Measurements from ENCODE around the gene NAV2.

The NAV2 gene

DNA sequence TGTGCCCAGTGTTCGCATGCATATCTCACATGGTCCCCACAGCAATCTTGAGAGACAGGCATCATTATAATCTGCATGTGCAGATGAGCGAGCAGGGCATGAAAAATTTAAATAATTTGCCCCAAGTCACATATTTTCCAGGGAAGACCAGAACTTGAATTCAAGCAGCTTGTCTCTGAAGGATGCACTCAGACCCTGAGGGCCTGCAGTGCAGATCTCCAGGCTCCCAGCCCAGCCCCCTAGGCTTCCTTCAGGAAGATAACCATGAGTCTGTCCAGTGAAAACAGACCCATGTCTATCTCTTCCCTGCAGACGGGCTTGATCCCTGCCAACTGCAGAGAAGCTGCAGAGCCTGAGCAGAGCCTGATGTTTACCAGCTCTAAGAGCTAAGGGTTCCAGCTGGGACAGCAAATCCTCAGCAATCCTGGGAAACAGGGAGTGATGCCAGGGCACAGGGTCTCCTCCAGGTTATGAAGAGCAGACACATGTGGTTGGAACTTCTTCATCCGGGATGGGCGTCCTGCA lies 55.1 kb downstream of the NAV2 start:
- no peak for DNase-seq
- H3K79me2 ChIP-seq (ENCODE audit: insufficient read depth, low read length) = no peaks in the 10 kb centered on the region
- TF ChIP-seq, protein P1, sequence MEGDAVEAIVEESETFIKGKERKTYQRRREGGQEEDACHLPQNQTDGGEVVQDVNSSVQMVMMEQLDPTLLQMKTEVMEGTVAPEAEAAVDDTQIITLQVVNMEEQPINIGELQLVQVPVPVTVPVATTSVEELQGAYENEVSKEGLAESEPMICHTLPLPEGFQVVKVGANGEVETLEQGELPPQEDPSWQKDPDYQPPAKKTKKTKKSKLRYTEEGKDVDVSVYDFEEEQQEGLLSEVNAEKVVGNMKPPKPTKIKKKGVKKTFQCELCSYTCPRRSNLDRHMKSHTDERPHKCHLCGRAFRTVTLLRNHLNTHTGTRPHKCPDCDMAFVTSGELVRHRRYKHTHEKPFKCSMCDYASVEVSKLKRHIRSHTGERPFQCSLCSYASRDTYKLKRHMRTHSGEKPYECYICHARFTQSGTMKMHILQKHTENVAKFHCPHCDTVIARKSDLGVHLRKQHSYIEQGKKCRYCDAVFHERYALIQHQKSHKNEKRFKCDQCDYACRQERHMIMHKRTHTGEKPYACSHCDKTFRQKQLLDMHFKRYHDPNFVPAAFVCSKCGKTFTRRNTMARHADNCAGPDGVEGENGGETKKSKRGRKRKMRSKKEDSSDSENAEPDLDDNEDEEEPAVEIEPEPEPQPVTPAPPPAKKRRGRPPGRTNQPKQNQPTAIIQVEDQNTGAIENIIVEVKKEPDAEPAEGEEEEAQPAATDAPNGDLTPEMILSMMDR (IDR thresholded peaks at IDR 0.05; ENCODE audit: borderline replicate concordance, extremely low read depth, low read length, poor library complexity, severe bottlenecking) = no peak
- no peak for TF ChIP-seq EZH2 (IDR thresholded peaks at IDR 0.05; ENCODE audit: borderline replicate concordance, low read depth, low read length, severe bottlenecking)
- ATAC-seq (ENCODE audit: insufficient read depth, low read depth) = no peak
- H3K9me3 ChIP-seq (ENCODE audit: insufficient read depth, low read length, severe bottlenecking) = no peaks in the 10 kb centered on the region
- no peak overlapping the region for H3K4me2 ChIP-seq (ENCODE audit: insufficient read depth, low read length)
- H3K9ac ChIP-seq (ENCODE audit: low read depth, low read length) = no peak overlapping the region
- H4K20me1 ChIP-seq (ENCODE audit: insufficient read depth, low read length) = no peaks in the 10 kb centered on the region
- no peak overlapping the region for H3K4me3 ChIP-seq (ENCODE audit: low read depth in 1 of 2, low read length in 2 of 2)
- H3K36me3 ChIP-seq (ENCODE audit: insufficient read depth, low read length) = no peaks in the 10 kb centered on the region
- H3K4me1 ChIP-seq (ENCODE audit: insufficient read depth, low read length) = no peaks in the 10 kb centered on the region
- H2AFZ ChIP-seq (ENCODE audit: low read depth, low read length) = no peak overlapping the region
- no peak overlapping the region for H3K27ac ChIP-seq (ENCODE audit: low read length)
- H3K27me3 ChIP-seq (ENCODE audit: insufficient read depth, low read length, poor library complexity) = peaks cover 13% of the 10 kb centered on the region

DNA sequence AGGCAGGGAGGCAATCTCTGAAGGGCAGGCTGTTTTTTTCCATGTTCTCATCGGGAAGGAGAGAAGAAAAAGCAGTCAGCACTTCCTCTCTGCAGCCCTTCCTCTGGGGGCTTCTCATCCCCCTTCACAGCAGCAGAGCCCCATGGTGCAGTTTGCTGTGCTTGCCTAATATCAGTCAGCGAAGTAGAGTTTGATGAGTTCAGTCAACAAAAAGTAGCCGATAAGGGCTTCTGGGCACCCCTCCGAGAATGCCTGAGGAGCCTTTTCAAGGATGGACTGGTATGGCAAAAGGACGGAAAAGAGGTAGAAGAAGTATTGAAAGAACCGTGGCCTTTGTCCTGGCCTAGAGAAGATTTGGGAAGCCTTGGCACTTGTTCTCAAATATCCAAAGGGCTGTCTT lies 55.6 kb downstream of the NAV2 start:
- Histone ChIP-seq H3K4me1 (ENCODE audit: insufficient read depth, low read length) (no peaks in the 10 kb centered on the region), H3K4me2 (ENCODE audit: insufficient read depth, low read length) (no peak overlapping the region), H3K79me2 (ENCODE audit: insufficient read depth, low read length) (no peaks in the 10 kb centered on the region), H4K20me1 (ENCODE audit: insufficient read depth, low read length) (no peaks in the 10 kb centered on the region), H3K27ac (ENCODE audit: low read length) (no peak overlapping the region), H3K27me3 (ENCODE audit: insufficient read depth, low read length, poor library complexity) (peaks cover 13% of the 10 kb centered on the region), H3K9me3 (ENCODE audit: insufficient read depth, low read length, severe bottlenecking) (no peaks in the 10 kb centered on the region), H2AFZ (ENCODE audit: low read depth, low read length) (no peak overlapping the region), H3K4me3 (ENCODE audit: low read depth in 1 of 2, low read length in 2 of 2) (no peak overlapping the region), H3K9ac (ENCODE audit: low read depth, low read length) (no peak overlapping the region), H3K36me3 (ENCODE audit: insufficient read depth, low read length) (no peaks in the 10 kb centered on the region)
- ATAC-seq (ENCODE audit: insufficient read depth, low read depth) (no peak), DNase-seq (no peak)
- TF ChIP-seq, protein P1 (IDR thresholded peaks at IDR 0.05; ENCODE audit: borderline replicate concordance, extremely low read depth, low read length, poor library complexity, severe bottlenecking) = no peak
- no peak for TF ChIP-seq EZH2 (IDR thresholded peaks at IDR 0.05; ENCODE audit: borderline replicate concordance, low read depth, low read length, severe bottlenecking)

DNA sequence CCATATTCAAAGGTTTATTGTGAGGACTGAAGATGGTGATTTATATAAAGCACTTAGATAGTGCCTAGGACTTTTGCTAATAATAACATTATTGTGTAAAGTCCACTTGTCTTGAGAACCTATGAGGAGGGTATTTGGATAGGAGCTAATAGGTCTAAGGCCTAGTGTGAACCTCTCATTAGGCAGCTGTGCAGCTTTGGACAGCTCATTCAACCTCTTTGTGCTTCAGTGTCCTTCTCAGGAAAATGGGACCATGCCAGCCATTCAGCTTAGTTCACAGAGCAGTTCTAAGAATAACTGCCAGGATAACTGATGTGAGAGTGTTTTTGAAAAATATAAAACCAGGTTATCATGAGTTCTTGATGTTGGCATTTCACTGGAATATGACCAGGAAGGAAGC lies 56.2 kb downstream of the NAV2 start:
- Histone ChIP-seq H3K9ac (ENCODE audit: low read depth, low read length) (no peak overlapping the region), H3K4me2 (ENCODE audit: insufficient read depth, low read length) (no peak overlapping the region), H3K36me3 (ENCODE audit: insufficient read depth, low read length) (no peaks in the 10 kb centered on the region), H2AFZ (ENCODE audit: low read depth, low read length) (no peak overlapping the region), H3K79me2 (ENCODE audit: insufficient read depth, low read length) (no peaks in the 10 kb centered on the region), H3K4me1 (ENCODE audit: insufficient read depth, low read length) (no peaks in the 10 kb centered on the region), H3K27ac (ENCODE audit: low read length) (no peak overlapping the region), H3K27me3 (ENCODE audit: insufficient read depth, low read length, poor library complexity) (peaks cover 12% of the 10 kb centered on the region), H3K4me3 (ENCODE audit: low read depth in 1 of 2, low read length in 2 of 2) (no peak overlapping the region), H3K9me3 (ENCODE audit: insufficient read depth, low read length, severe bottlenecking) (no peaks in the 10 kb centered on the region), H4K20me1 (ENCODE audit: insufficient read depth, low read length) (no peaks in the 10 kb centered on the region)
- ATAC-seq (ENCODE audit: insufficient read depth, low read depth) = no peak
- no peak for TF ChIP-seq EZH2 (IDR thresholded peaks at IDR 0.05; ENCODE audit: borderline replicate concordance, low read depth, low read length, severe bottlenecking)
- TF ChIP-seq, protein P1 (IDR thresholded peaks at IDR 0.05; ENCODE audit: borderline replicate concordance, extremely low read depth, low read length, poor library complexity, severe bottlenecking) = no peak
- DNase-seq = no peak

DNA sequence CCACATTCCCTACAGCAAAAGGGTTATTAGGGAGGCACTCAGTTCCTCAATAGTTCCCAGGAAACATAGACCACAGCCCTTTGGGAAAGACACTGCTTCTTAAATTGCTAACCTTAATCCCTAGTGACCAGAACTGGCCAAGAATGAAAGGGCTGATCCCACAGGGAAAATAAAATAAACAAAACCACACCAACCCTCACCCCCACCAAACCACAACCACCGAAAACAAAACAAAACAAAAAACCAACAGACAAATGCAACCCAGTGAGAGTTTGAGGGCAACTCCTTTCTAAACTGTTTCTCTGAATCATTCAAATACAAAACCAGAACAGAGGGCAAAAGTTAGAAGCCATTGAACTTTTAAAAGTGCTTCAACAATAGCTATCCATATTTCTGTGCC lies 57.2 kb downstream of the NAV2 start:
- no peak overlapping the region for H3K4me2 ChIP-seq (ENCODE audit: insufficient read depth, low read length)
- H3K27me3 ChIP-seq (ENCODE audit: insufficient read depth, low read length, poor library complexity) = peaks cover 8% of the 10 kb centered on the region
- no peak overlapping the region for H2AFZ ChIP-seq (ENCODE audit: low read depth, low read length)
- TF ChIP-seq EZH2 (IDR thresholded peaks at IDR 0.05; ENCODE audit: borderline replicate concordance, low read depth, low read length, severe bottlenecking) = no peak
- TF ChIP-seq, protein P1 (IDR thresholded peaks at IDR 0.05; ENCODE audit: borderline replicate concordance, extremely low read depth, low read length, poor library complexity, severe bottlenecking) = no peak
- H3K4me3 ChIP-seq (ENCODE audit: low read depth in 1 of 2, low read length in 2 of 2) = no peak overlapping the region
- H3K36me3 ChIP-seq (ENCODE audit: insufficient read depth, low read length) = no peaks in the 10 kb centered on the region
- no peak for DNase-seq
- ATAC-seq (ENCODE audit: insufficient read depth, low read depth) = no peak
- H3K27ac ChIP-seq (ENCODE audit: low read length) = no peak overlapping the region
- no peaks in the 10 kb centered on the region for H4K20me1 ChIP-seq (ENCODE audit: insufficient read depth, low read length)
- H3K9ac ChIP-seq (ENCODE audit: low read depth, low read length) = no peak overlapping the region
- no peaks in the 10 kb centered on the region for H3K9me3 ChIP-seq (ENCODE audit: insufficient read depth, low read length, severe bottlenecking)
- H3K4me1 ChIP-seq (ENCODE audit: insufficient read depth, low read length) = no peaks in the 10 kb centered on the region
- H3K79me2 ChIP-seq (ENCODE audit: insufficient read depth, low read length) = no peaks in the 10 kb centered on the region

Data from DND-41 (cell line).